Measurements from ENCODE around the gene GINS3.

- TF ChIP-seq POLR2A (IDR thresholded peaks at IDR 0.05; ENCODE audit: low read depth, low read length) = no peak
- TF ChIP-seq POLR2AphosphoS5 (IDR thresholded peaks at IDR 0.05; ENCODE audit: low read depth, low read length) = no peak
These were observed 29.3 kb downstream of the GINS3 start for GRCh38 chr16:58421529-58421928.

Measured in GM12891 (cell line).